GM18507 (cell line): Measurements from ENCODE around the gene GPRC5B.

ENCODE experiments used
- DNase-seq: peaks from one replicate; pipeline ENCODE4 v3.0.0; 2011; ENCODE audit warnings: low read depth; ENCODE audit not compliant: insufficient read length; ENCODE audit errors: extremely low spot score
- FAIRE-seq: peaks from 2 replicates; lab custom pipeline; 2011; peaks lifted over from hg19 to GRCh38; lab: Jason Lieb, UNC

GPRC5B gene, protein sequence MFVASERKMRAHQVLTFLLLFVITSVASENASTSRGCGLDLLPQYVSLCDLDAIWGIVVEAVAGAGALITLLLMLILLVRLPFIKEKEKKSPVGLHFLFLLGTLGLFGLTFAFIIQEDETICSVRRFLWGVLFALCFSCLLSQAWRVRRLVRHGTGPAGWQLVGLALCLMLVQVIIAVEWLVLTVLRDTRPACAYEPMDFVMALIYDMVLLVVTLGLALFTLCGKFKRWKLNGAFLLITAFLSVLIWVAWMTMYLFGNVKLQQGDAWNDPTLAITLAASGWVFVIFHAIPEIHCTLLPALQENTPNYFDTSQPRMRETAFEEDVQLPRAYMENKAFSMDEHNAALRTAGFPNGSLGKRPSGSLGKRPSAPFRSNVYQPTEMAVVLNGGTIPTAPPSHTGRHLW

DNA sequence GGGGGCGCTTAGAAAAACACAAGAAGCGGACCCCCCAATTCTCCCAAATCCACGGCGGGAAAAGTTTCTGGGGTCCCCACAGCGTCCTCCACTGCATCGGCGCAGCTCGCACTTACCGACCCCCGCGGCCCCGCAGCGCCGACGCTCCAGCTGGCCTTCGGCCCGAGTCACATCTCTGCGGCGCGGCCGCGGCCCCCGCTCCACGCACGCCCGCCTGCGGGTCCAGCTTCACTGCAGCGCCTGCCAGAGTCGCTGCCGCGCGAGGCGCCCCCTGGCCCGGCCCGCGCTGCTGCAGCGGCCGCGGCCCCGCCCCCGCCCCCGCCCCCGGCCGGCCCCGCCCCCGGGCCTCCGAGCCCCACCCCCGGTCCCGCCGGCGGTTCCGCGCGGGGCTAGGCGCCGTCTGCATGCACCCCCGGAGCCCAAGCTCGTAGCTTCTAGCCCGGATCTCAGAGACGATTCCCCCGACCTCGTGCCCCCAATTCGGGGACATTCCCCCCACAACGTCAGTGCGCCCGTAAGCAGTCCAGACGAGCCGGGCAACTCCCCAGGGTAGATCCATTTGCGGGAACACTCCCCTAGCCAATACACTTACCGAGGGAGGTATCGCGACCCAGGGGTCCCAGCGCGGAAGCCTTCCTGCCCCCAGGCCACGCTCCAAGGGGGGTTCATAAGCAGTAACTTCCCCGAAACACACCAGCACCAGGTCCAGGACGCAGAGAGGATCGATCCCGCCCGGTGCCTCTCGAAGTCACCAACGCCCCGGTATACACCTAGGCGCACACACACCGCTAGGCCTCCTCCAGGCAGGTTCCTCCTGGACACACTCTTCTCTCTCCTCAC, at the start of gene GPRC5B:
Gene GPRC5B, minus strand, starts transcription at position 238 of the 840 bp plus-strand sequence. CDS start 12,003 bp downstream, outside the sequence.
- no peak for FAIRE-seq
- peak; percentile 5 for DNase-seq

DNA sequence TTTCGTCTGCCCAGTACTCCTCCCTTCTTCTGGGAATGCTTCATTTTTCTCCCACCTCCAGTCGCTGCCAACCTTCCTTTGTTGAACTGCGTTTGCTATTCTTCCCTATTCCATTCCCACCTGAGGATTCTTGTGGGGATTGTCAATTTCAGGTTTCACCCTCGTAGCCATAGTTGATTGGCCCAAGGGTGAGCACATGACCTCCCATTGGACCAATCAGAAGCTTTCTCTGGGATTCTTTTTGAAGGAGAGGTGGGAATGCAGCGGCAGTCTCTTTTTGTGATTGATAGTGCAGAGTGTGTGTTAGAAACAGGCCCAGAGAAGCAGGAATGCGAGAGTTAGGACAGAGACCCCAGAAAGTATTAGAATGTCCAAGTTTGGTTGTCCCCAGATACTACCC, 49.1 kb upstream of the GPRC5B start:
- no peak for DNase-seq
- no peak for FAIRE-seq

DNA sequence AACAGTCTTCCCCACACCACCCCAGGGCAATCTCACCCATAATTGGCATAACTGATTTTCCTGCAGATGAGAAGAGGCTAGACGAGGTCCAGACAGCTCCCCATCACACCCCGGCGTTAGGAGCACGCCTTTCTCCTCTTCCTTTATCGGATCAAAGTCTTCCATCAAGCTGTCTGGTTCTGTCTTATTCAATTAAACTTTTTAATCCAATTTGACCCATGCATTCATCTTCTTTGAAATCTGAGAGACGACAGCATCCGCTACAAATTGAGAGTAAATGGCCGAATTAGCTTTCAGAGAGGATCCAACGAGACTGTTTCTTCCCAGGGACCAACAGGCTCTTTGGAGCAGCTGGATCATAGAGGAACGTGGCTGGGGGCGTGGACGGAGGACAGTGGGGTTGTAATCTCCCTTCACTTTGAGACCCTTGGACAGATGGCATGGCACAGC, 44.4 kb upstream of the GPRC5B start:
- FAIRE-seq (no peak), DNase-seq (no peak)

DNA sequence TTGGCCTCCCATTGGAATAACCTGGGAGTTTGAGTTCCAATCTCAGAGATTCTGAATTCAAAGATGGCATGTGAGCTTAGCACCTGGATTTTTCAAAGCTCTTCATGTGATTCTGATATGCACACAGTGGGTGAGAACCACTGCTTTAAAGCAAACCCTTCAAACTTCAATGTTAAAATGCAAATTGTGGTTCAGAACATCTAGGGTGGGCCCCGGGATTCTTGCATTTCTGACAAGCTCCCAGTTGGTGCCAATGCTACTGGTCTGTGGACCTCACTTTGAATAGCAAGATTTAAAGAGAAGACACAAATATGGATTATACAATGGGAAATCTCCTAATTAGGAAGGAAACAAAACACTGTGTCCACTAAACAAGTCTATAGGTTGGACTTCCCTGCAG, 43.8 kb upstream of the GPRC5B start:
- FAIRE-seq (no peak), DNase-seq (no peak)

DNA sequence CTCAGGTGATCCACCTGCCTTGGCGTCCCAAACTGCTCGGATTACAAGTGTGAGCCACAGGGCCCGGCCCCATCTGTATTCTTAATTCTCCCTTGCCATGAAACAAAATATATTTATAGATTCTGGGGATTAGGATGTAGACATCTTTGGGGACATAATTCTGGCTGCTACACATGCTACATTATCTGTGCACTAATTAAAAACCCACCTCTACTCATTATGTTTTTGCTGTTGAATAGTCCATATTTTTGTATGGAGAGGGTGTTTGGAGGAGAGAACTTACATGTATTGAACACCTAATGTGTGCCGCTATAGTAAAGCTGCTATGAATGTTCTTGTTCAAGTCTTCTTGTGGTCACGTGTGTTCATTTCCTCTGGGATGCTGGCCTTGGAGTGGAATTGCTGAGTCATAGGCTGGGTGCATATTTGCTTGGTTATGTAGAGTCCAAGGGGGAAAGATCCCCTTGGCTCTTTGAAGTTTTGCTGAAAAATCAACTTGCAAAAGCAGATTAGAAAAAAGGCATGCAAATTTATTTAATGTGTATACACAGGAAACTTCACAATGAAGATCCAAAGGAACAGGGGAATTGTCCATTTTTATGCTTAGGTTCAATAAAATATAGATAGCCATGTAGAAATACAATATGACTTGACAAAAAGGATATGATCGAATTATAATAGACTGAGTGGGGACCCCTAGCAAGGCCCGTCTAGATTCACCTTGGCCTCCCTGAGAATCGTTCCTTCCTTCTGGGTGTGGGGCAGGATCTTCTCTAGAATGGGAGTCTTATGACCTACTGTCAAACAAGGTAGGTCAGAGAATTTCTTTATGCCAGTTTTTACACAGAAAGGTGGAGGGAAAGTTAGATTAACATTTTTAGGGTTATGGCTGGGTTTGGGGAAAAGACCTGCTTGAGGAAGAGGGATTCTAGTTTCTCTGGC, 42.1 kb upstream of the GPRC5B start:
- DNase-seq (no peak), FAIRE-seq (no peak)

DNA sequence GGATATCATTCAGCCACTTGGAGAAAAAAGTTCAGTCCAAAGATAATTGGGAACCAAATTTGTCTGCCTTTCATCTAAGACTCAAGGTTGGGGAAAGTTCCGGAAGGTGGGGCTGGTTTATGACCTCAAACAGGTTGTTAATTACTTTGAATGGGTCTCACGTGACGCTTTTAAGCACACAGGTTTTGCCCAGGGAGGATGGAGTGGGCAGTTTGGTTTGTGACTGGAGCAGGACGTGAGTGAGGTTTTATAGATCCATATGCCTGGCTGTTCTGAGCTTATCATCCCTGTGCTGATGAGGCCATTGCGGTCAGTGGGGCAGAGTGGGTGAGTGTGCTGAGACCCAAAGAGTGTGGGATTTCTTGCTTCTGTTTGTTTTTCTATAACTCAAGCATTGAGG, 38.7 kb upstream of the GPRC5B start:
- FAIRE-seq (no peak), DNase-seq (no peak)

DNA sequence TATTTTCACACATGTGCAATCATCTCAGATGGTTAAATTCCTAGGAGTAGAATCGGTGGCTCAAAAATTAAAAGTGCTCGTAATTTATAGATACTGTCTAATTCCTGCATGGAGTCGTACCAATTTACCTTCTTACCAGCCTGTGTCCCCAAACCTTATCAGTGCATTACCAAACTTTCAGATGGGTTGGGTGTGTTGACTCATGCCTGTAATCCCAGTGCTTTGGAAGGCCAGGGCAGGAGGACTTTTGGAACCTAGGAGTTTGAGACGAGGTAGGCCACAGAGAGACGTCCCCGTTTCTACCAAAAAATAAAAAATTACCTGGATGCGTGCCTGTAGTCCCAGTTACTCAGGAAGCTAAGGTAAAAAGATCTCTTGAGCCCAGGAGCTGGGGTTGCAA, 34.5 kb upstream of the GPRC5B start:
- FAIRE-seq (no peak), DNase-seq (no peak)

DNA sequence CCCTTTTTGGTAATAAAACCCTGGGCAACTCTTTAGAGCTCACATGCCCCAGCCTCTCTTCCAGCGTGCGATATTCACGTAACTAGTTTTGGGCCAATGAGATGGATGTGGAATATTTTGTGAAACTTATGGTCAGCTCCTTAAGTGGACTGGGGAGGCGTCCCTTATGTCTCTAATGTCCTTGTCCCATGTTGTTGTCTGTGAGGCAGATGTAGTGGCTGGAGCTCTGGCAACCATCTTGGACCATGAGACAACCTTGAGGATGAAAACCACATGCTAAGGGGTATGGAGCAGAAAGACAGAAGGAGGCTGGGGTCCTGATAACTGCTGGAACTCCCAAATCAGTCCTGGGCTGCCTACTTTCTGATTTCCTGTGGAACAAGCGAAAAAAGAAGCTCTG, 31.4 kb upstream of the GPRC5B start:
- no peak for DNase-seq
- no peak for FAIRE-seq

DNA sequence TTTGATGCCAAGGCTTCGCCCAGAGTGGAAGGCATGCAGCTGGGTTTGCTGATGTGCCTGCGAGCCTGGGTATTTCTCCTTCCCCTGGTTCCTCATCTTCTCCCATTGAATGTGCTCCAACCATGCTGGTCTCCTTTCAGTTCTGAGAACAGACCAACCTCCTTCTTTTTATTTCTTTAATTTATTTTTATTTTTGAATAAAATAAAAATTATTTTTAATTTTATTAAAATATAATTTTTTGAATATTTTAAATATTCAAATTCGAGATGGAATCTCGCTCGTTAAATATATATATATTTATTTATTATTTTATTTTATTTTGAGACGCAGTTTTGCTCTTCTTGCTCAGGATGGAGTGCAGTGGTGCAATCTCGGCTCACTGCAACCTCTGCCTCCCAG, 30.2 kb upstream of the GPRC5B start:
- DNase-seq = no peak

DNA sequence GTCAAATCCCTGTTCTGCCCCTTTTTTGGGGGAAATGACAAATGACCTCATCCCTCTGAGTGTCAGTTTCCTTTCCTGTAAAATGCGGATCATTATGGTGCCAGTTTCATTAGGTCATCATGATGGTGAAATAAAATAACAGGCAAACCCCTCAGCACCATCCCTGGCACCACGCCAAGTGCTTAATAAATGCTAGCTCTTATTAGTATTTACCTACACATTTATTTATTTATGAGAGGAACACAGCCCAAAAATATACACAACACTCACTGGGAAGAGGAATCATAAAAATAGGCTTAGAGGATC, 28.6 kb upstream of the GPRC5B start:
- DNase-seq (no peak), FAIRE-seq (no peak)

More for the DNA sequence above, 30.2 kb upstream of the GPRC5B start:
- no peak for FAIRE-seq

DNA sequence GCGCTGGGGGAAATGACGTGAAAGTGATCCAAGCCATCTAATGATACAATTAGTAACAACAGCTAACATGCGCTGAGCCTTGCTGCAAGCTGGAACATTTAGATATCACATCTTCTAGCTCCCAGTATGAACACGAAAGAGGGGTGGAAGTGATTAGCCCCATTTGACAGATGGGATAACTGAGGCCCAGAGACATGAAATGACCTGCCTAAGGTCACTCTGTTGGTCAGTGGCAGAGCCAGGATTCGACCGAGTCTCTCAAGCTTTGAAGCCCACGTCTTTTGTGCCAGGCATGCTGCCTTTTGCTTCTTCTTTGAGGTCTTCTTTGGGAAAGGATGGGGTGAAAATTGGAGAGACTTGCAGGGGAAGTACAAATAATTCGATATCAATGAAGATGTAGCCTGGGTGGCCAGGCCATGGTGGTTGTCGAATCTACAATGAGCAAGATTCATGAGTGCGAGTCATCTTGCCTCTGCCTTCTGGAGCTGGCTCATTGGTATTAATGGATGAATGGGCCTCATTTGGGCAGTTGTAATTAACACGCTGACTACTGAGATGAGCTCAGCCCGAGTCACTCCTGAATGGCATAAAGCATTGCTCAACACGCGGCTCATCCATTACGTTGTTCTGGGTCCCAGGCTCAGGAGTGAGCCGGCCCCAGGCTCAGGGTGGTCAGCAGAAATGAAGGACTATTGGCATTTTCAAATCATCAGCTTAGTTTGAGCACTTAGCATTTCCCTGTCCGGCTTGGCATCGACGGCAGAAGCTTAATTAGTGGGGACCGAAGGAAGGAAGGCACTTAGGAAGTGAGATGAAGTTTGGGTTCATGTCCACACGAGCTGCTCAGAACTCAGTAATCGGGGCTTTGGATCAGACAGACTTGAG, 28.0 kb upstream of the GPRC5B start:
- DNase-seq = no peak
- FAIRE-seq = no peak

DNA sequence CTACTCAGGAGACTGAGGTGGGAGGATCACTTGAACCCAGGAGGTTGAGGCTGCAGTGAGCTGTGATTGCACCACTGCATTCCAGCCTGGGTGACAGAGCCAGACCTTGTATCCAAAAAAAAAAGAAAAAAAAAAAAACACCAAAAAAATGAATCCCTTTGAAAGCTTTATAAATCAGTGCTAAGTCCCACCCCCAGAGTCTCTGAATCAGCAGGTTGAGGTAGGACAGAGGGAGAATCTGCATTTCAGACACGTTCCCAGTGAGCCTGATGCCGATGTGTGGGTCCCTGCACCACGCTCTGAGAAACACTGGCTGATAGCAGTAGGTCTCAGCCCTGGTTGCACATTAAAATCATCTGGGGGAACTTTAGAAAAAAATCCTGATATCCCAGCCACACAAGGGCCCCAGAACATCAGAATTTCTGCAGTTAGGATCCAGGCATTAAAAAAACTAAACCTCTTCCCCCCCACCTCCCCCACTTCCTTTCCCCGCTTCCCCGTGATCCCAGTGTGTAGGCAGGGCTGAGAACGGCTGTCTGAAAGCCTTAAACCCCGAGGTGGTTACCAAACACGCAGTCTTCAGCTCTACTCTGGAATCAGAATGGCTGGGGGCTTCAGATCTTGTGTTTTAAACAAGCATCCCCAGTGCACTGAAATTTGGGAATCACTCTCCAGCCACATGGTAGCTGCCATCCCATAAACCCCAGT, 27.3 kb upstream of the GPRC5B start:
- FAIRE-seq (no peak), DNase-seq (no peak)

DNA sequence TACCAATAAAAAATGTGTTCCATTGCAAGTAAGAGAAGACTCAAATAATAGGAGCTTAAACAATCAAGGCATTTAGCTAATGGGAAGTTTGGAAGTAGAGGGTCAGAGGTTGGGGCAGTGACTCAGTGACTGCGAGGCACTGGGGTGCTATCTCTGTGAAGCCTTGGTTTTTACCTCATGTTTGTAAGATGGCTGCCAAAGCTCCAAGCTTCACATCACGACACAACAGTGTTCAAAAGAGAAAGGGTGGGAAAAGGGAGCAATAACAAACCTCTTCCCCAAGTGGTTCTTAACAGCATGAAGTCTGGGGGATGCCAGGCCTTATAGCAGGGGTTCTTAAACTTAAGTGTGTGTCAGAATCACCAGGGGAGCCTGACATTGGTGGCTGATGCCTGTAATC, 26.6 kb upstream of the GPRC5B start:
- FAIRE-seq (no peak), DNase-seq (no peak)

DNA sequence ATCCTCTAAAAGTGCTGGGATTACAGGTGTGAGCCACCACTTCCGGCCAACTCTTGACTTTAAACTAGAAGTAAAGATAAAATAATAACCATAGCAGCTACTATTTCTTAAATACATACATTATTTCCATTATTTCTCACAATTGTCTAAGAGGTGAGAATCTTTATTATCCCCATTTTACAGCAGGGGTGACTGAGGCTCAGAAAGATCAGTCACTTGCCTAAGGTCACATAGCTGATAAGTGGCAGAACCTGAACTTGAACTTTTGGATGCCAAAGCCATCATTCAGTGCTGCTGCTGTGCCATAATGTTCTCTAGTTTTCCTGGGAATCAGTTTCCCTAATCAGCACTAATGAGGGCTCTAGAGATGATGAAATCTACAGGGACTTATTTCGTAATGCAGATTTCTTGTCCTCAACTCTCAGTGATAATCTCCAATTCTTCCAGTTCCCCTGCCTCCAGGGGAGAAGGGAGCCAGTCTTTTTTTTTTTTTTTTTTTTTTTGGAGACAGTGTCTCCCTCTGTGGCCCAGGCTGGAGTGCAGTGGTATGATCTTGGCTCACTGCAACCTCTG, 25.2 kb upstream of the GPRC5B start:
- FAIRE-seq (no peak), DNase-seq (no peak)

DNA sequence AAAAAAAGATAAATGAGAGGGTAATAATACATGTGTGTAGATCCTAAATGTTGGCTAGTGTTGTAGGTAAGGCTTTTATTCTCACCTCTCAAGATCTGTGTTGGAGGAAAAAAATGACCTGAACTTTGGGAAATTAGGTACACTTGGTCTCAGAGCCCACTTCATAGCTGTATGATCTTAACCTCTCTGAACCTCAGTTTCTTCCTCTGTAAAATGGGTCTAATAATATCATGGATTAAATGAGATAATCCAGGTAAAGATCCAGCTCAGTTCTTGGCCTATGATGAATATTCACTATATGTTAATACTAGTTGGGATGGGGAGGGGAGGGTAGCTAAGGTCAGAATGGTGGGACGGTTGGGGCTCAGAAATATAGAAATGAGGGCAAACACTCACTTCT, 24.3 kb upstream of the GPRC5B start:
- no peak for DNase-seq
- FAIRE-seq = no peak

DNA sequence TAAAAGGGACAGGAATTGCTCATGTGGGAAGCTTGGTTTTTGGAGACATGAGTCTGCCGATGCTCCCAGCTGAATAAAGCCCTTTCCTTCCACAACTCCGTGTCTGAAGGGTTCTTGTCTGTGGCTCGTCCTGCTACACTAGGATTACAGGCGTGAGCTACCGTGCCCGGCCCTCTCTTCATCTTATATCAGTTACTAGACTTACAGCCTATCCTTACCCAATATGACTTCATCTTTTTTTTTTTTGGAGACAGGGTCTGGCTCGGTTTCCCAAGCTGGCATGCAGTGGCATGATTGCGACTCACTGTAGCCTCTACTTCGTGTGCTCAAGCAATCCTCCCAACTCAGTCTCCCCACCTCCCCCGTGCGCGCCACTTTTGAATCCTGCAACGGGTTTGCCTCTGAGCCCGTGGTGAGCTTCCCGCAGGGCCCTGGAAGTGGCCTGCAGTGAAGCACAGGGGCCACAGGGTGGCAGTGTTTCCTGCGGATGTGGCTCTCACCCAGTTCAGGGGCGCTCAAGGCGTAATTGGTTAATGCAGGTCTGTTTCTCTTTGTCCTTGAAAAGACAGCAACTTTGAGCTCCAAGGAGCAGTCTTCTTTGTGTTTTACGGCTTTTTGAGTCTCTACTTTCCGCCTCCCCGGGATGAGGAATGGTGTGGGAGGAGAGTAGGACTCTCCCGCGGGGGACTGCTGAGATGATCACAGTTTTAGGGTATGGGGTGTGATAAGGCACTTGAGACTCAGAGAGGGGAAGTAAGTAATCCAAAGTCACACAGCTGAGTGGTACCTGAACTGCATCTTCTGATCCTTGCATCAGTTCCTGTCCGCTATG, 22.7 kb upstream of the GPRC5B start:
- DNase-seq (peak; percentile 62), FAIRE-seq (peak; percentile 82)

DNA sequence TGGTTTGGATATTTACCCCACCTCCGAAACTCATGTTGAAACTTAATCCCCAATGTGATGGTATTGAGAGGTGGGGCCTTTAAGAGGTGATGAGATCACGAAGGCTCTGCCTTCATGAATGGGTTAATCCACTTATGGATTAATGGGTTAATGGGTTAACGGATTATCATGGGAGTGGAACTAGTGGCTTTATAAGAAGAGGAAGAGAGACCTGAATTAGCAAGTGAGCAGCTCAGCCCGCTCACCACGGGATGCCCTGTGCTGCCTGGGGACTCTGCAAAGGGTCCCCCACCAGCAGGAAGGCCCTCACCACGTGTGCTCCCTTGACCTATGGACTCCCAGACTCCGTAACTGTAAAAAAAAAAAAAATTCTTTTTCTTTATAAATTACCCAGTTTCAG, 16.5 kb upstream of the GPRC5B start:
- FAIRE-seq (no peak), DNase-seq (no peak)
